Measurements from ENCODE around the gene ACAA2. TPM values are rescaled to one million over a fixed set of nuclear protein-coding genes. Genes with fewer than 3 reads are reported as not detected.

The ACAA2 gene
- total RNA-seq, 2 donors from 2014 or later: 42.8 to 44.8 TPM

DNA sequence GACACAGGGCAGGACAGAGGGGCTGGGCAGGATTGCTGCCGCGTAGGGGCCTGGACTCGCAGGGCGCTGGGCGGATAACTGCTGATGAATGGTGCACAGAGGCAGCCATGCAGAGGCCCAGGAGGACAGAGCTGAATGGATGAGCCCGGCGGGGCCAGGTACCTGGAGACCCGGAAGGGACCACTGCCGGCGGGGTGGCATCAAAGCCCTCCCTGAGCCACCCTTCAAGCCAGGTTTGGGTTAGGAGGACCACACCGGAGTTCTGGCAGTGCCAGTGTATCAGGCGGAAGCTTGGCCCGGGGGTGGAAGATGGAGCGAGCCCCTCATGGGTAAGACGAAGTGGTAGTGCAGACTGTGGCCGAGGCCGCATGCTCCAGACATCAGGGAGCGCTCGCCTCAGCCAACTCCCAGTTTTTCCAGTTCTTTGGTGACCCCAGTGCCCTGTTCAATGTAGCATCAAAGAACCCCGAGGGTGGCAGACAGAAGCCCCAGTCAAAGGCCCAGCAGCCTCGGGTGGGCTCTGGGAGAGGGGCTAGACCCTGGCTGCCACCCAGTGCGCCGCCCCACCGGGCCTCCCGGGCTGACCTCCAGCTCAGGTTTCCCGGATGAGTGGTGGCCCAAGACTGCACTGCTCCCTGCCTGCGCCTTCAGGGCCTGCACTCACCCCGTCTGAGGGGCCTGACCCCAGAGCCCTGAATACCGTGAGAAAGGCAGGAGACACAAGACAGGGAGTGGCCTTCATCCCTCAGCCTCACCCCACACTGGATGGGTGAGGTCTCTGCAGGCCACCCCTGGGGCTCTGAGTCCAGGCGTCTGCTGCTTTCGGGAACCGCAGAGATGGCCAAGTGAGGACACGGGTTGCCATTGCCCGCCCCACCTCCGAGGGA, 50.9 kb downstream of the ACAA2 start:
- Histone ChIP-seq H3K4me3 (no peak overlapping the region), H3K4me1 (no peaks in the 10 kb centered on the region), H3K36me3 (replicated peaks in 1 of 2; ENCODE audit: insufficient read depth in 1 of 2, low read depth in 2 of 2) (no peaks in the 10 kb centered on the region), H3K9me3 (no peaks in the 10 kb centered on the region), H3K27me3 (no peaks in the 10 kb centered on the region), H3K27ac (no peak overlapping the region)
- DNase-seq (no peak), ATAC-seq (no peak)
- 87 to 90% methylated on average over 16 to 26 of the region's 35 CpGs for WGBS, 2 donors
- no peak for TF ChIP-seq POLR2A (IDR thresholded peaks at IDR 0.05)
- TF ChIP-seq, protein P1, sequence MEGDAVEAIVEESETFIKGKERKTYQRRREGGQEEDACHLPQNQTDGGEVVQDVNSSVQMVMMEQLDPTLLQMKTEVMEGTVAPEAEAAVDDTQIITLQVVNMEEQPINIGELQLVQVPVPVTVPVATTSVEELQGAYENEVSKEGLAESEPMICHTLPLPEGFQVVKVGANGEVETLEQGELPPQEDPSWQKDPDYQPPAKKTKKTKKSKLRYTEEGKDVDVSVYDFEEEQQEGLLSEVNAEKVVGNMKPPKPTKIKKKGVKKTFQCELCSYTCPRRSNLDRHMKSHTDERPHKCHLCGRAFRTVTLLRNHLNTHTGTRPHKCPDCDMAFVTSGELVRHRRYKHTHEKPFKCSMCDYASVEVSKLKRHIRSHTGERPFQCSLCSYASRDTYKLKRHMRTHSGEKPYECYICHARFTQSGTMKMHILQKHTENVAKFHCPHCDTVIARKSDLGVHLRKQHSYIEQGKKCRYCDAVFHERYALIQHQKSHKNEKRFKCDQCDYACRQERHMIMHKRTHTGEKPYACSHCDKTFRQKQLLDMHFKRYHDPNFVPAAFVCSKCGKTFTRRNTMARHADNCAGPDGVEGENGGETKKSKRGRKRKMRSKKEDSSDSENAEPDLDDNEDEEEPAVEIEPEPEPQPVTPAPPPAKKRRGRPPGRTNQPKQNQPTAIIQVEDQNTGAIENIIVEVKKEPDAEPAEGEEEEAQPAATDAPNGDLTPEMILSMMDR (IDR thresholded peaks at IDR 0.05): no peak
- intact Hi-C loops (cut with DNase I): no loop called here

DNA sequence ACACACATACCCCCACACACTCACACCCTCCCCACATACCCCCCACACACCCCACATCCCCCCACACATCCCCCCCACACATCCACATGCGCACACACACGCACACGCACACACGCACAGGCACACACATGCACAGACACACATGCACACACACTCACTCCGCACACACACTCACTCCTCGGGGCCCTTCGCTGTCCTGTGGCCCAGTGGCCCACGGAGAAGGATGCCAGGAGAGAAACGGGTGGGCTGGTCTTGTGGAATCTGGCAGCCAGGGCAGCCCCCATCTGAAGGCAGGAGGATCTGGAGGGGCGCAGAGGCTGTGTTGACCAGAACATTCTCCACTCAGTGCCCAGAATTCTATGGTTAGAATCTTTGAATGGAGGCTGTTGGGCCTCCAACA, 51.6 kb downstream of the ACAA2 start:
- intact Hi-C loops (cut with DNase I): no loop called here
- Histone ChIP-seq H3K27ac (no peak overlapping the region), H3K36me3 (replicated peaks in 1 of 2; ENCODE audit: insufficient read depth in 1 of 2, low read depth in 2 of 2) (no peaks in the 10 kb centered on the region), H3K27me3 (no peaks in the 10 kb centered on the region), H3K4me1 (no peaks in the 10 kb centered on the region), H3K9me3 (no peaks in the 10 kb centered on the region), H3K4me3 (no peak overlapping the region)
- ATAC-seq (no peak), DNase-seq (no peak)
- WGBS, 2 donors: 77 to 98% methylated on average over 8 to 9 of the region's 10 CpGs
- TF ChIP-seq, protein P1 (IDR thresholded peaks at IDR 0.05): no peak

DNA sequence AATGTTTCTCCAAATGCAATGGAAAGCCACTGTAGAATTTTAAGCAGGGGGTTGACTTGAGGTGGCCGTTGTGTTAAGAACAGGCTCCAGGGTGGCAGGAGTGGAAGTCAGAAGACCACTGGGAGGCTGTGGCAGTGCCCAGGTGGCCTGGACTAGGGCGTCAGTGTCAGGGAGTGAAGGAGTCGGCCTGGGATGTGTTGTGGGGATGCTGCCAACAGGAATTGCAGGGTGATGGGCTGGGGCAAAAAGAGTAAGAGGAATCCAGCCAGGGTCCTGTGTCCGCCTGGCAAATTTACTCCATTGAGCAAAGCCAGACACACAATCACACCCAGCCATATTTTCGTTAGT, 55.1 kb downstream of the ACAA2 start:
- Histone ChIP-seq H3K9me3 (no peaks in the 10 kb centered on the region), H3K4me3 (no peak overlapping the region), H3K27ac (no peak overlapping the region), H3K4me1 (no peaks in the 10 kb centered on the region), H3K36me3 (replicated peaks in 1 of 2; ENCODE audit: insufficient read depth in 1 of 2, low read depth in 2 of 2) (no peaks in the 10 kb centered on the region), H3K27me3 (no peaks in the 10 kb centered on the region)
- ATAC-seq (no peak), DNase-seq (no peak)
- intact Hi-C loops (cut with DNase I): no loop called here
- TF ChIP-seq POLR2A (IDR thresholded peaks at IDR 0.05): no peak
- 70 to 77% methylated on average over 5 of the region's 5 CpGs for WGBS, 2 donors

DNA sequence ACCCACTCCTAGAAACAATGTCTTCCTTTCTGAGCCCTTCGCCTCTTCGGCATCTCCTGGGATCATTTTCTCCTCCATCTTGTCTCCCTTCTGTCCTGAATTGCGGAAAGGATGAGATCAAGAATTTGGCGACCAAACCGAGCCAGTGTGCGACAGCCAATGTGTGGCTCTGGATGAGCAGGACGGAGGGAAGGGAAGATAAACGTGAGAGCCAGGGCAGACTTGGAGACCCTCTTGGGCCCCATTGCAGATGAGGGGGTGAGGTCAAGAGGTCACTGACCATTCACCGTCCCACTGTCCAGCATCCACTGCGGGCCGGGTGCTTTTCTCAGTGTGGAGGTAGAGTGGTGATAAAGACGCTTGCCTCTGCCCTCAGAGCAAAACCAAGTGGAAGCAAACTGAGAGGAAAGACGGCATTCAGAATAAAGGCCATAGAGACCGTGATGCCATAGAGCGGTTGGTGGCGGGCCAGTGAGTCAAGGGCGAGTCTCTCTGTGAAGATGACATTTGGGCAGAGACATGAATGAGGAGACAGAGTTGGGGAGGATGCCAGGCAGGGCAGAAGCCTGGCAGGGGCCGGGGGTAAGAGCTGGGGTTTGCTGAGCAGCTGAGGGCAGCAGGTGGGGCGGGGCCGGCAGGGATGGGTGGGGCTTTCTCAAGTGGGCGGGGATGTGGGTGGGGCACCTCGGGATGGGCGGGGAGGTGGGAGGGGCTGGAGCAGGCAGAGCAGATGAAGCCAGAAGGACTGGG, 55.6 kb downstream of the ACAA2 start:
- intact Hi-C loops (cut with DNase I): no loop called here
- Histone ChIP-seq H3K36me3 (replicated peaks in 1 of 2; ENCODE audit: insufficient read depth in 1 of 2, low read depth in 2 of 2) (no peaks in the 10 kb centered on the region), H3K27ac (no peak overlapping the region), H3K27me3 (no peaks in the 10 kb centered on the region), H3K4me3 (no peak overlapping the region), H3K9me3 (no peaks in the 10 kb centered on the region), H3K4me1 (no peaks in the 10 kb centered on the region)
- ATAC-seq: no peak
- DNase-seq: no peak
- TF ChIP-seq, protein P1 (IDR thresholded peaks at IDR 0.05): no peak
- TF ChIP-seq POLR2A (IDR thresholded peaks at IDR 0.05): no peak
- 78 to 81% methylated on average over 23 of the region's 23 CpGs for WGBS, 2 donors

DNA sequence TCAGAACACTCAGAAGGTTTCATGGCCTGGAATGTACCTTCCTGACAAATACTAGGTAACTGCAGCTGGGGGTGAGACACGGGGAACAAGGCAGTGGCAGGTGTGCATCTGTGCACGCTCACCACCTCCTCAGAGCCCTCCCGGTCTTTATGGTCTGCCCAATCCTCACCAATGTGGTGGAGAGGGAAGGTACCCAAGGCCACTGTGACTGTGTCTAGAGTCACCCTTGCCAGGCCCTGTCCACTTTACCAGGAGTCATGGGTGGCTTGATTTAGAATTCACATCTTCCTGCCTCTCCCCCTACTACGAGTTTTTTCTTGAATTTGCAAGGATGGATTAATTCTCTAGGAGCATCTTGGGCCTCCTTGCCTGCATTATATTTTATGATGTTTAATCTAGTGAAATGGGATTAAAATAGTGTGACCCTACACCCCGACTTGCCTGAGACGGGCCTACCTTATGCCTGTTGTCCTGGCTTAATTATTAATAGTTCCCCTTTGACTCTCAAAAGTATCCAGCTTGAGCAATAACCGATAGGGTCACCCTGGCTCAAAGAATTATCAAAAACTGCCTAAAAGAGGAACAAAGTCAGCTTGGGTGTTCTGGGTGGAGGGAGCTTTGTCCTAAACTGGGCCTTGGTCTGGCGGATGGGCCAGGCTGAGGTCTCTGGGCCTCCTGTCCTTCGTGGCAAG, 56.5 kb downstream of the ACAA2 start:
- Histone ChIP-seq H3K4me1 (no peaks in the 10 kb centered on the region), H3K27me3 (no peaks in the 10 kb centered on the region), H3K27ac (no peak overlapping the region), H3K9me3 (no peaks in the 10 kb centered on the region), H3K4me3 (no peak overlapping the region), H3K36me3 (replicated peaks in 1 of 2; ENCODE audit: insufficient read depth in 1 of 2, low read depth in 2 of 2) (no peaks in the 10 kb centered on the region)
- no peak for TF ChIP-seq POLR2A (IDR thresholded peaks at IDR 0.05)
- TF ChIP-seq, protein P1 (IDR thresholded peaks at IDR 0.05): no peak
- WGBS, 2 donors: 71 to 87% methylated on average over 9 of the region's 9 CpGs
- intact Hi-C loops (cut with DNase I): no loop called here
- DNase-seq: no peak
- no peak for ATAC-seq
